ENCODE measurements around the gene KSR2. TPM values are rescaled to one million over a fixed set of nuclear protein-coding genes. Genes with fewer than 3 reads are reported as not detected.

KSR2 gene
- total and polyA plus RNA-seq, 2 of the 4 experiments (the other 2 are of a cell fraction) = not detected

GRCh38 chr12:117629454-117629853 lies 339.3 kb downstream of the KSR2 start:
- no peaks in the 10 kb centered on the region for H3K27me3 ChIP-seq (ENCODE audit: control insufficient read depth, insufficient read depth, low read length)
- DNase-seq (no peak), ATAC-seq (ENCODE audit: low read depth) (no peak)
- no CpG with 5 or more reads among the region's 2 CpGs for whole genome bisulfite sequencing, 2 experiments (ENCODE audit: extremely low coverage in 2 of 2, insufficient read length in 1 of 2)
- intact Hi-C loops (cut with micrococcal nuclease) (no loop called here), in situ Hi-C loops (cut with MboI; ENCODE audit: low sequenced_read_pairs) (no loop called here), dilution Hi-C loops (cut with HindIII; ENCODE audit: low sequenced_read_pairs, unreplicated experiment) (no loop called here)
- no peak overlapping the region for H2BK20ac ChIP-seq (ENCODE audit: low read depth, low read length)
- H3K4ac ChIP-seq (ENCODE audit: low read depth, low read length) = no peak overlapping the region
- no peaks in the 10 kb centered on the region for H4K20me1 ChIP-seq (ENCODE audit: insufficient read depth, low read length)
- no peak overlapping the region for H3K27ac ChIP-seq (ENCODE audit: insufficient read depth, low read length)
- no peak overlapping the region for H2AK9ac ChIP-seq (replicated peaks; ENCODE audit: low read depth, low read length, poor library complexity)
- H3K4me1 ChIP-seq (ENCODE audit: control insufficient read depth, insufficient read depth, low read length) = no peaks in the 10 kb centered on the region
- no peak overlapping the region for H2BK15ac ChIP-seq (ENCODE audit: low read depth, low read length)
- TF ChIP-seq RCOR1 (IDR thresholded peaks at IDR 0.05; ENCODE audit: insufficient replicate concordance, low read length) (no peak), FOS (IDR thresholded peaks at IDR 0.05; ENCODE audit: low read depth, low read length) (no peak), RAD21 (IDR thresholded peaks at IDR 0.05; ENCODE audit: low read length) (no peak), POLR2A (IDR thresholded peaks at IDR 0.05; ENCODE audit: low read depth, low read length) (no peak), CTCF (conservative IDR thresholded peaks at IDR 0.05; ENCODE audit: low read depth, low read length) (no peak), NFE2L2 (IDR thresholded peaks at IDR 0.05; ENCODE audit: low read depth, low read length) (no peak), MAFK (IDR thresholded peaks at IDR 0.05; ENCODE audit: low read depth, low read length) (no peak), USF2 (IDR thresholded peaks at IDR 0.05; ENCODE audit: low read depth, low read length) (no peak), MXI1 (IDR thresholded peaks at IDR 0.05; ENCODE audit: borderline replicate concordance, low read depth, low read length) (no peak), MAZ (IDR thresholded peaks at IDR 0.05; ENCODE audit: borderline replicate concordance, low read depth, low read length) (no peak), RFX5 (IDR thresholded peaks at IDR 0.05; ENCODE audit: low read depth, low read length) (no peak), CHD1 (IDR thresholded peaks at IDR 0.05; ENCODE audit: low read depth, low read length) (no peak), SMC3 (IDR thresholded peaks at IDR 0.05; ENCODE audit: low read depth, low read length) (no peak), CEBPB (IDR thresholded peaks at IDR 0.05; ENCODE audit: low read depth, low read length) (no peak), BHLHE40 (IDR thresholded peaks at IDR 0.05; ENCODE audit: low read depth, low read length) (no peak), ELK1 (IDR thresholded peaks at IDR 0.05; ENCODE audit: borderline replicate concordance, low read depth, low read length) (no peak)
- no peak overlapping the region for H3K56ac ChIP-seq (ENCODE audit: extremely low read depth, insufficient read depth, low read length)
- H4K91ac ChIP-seq (ENCODE audit: insufficient read depth, low read depth, low read length) = no peak overlapping the region
- CTCF ChIA-PET = no interaction called here
- no peak overlapping the region for H2AK5ac ChIP-seq (ENCODE audit: low read depth, low read length)
- no peak overlapping the region for H3K14ac ChIP-seq (replicated peaks; ENCODE audit: low read depth, low read length)
- H2BK5ac ChIP-seq (ENCODE audit: low read depth, low read length, poor library complexity, severe bottlenecking) = no peak overlapping the region
- H3K18ac ChIP-seq (ENCODE audit: low read depth, low read length) = no peak overlapping the region
- no peak overlapping the region for H4K8ac ChIP-seq (ENCODE audit: low read depth in 2 of 2, low read length in 2 of 2)
- no peak overlapping the region for H2AFZ ChIP-seq (replicated peaks; ENCODE audit: low read length, poor library complexity)
- H4K5ac ChIP-seq (ENCODE audit: low read depth, low read length) = no peak overlapping the region
- H3K79me1 ChIP-seq (ENCODE audit: low read depth in 1 of 2, low read length in 2 of 2) = no peaks in the 10 kb centered on the region
- H3K4me3 ChIP-seq (ENCODE audit: insufficient read depth, low read depth, low read length) = no peak overlapping the region
- H2BK120ac ChIP-seq (ENCODE audit: low read depth, low read length) = no peak overlapping the region
- no peak overlapping the region for H3K9ac ChIP-seq (ENCODE audit: low read depth, low read length)
- no peaks in the 10 kb centered on the region for H3K9me1 ChIP-seq (ENCODE audit: insufficient read depth, low read length)
- no TSS peak for BruUV-seq (replicated peaks)
- H3K4me2 ChIP-seq (ENCODE audit: low read depth, low read length) = no peak overlapping the region
- POLR2A ChIA-PET (ENCODE audit: unreplicated experiment) = no interaction called here
- H3K36me3 ChIP-seq (ENCODE audit: control insufficient read depth, insufficient read depth, low read length) = no peaks in the 10 kb centered on the region
- peaks cover 18% of the 10 kb centered on the region for H3K9me3 ChIP-seq (ENCODE audit: control insufficient read depth, insufficient read depth, low read length)
- no peak overlapping the region for H3K23ac ChIP-seq (ENCODE audit: low read depth, low read length)

Measured in IMR-90 (cell line).